ENCODE data around the gene CPLANE1. TPM values are rescaled to one million over a fixed set of nuclear protein-coding genes. Genes with fewer than 3 reads are reported as not detected.

CPLANE1 gene
- total RNA-seq, 1 donor from 2014 or later = 13.1 TPM

- intact Hi-C loops (cut with DNase I) = no loop called here
- no peak for DNase-seq (ENCODE audit: low spot score in 2 of 2)
- Histone ChIP-seq H3K4me1 (no peaks in the 10 kb centered on the region), H3K36me3 (peaks cover 66 to 95% of the 10 kb centered on the region in 2 donors), H3K27ac (no peak overlapping the region), H3K4me3 (no peak overlapping the region), H3K9me3 (no peaks in the 10 kb centered on the region), H3K27me3 (no peaks in the 10 kb centered on the region)
- TF ChIP-seq CTCF (IDR thresholded peaks at IDR 0.05) = no peak
These were observed 74.2 kb downstream of the CPLANE1 start for GRCh38 chr5:37174928-37175327.

GRCh38 chr5:37172957-37173356 lies 76.2 kb downstream of the CPLANE1 start:
- DNase-seq (ENCODE audit: low spot score in 2 of 2) = no peak
- Histone ChIP-seq H3K36me3 (peaks cover 69 to 98% of the 10 kb centered on the region in 2 donors), H3K27me3 (no peaks in the 10 kb centered on the region), H3K27ac (no peak overlapping the region), H3K9me3 (no peaks in the 10 kb centered on the region), H3K4me3 (no peak overlapping the region), H3K4me1 (no peaks in the 10 kb centered on the region)
- TF ChIP-seq CTCF (IDR thresholded peaks at IDR 0.05) = no peak
- intact Hi-C loops (cut with DNase I) = no loop called here

GRCh38 chr5:37170856-37171255 lies 78.3 kb downstream of the CPLANE1 start:
- H3K9me3 ChIP-seq = no peaks in the 10 kb centered on the region
- H3K27me3 ChIP-seq = no peaks in the 10 kb centered on the region
- no peak overlapping the region for H3K4me3 ChIP-seq
- intact Hi-C loops (cut with DNase I) = no loop called here
- H3K27ac ChIP-seq = no peak overlapping the region
- H3K36me3 ChIP-seq = peaks cover 66 to 93% of the 10 kb centered on the region in 2 donors
- DNase-seq (ENCODE audit: low spot score in 2 of 2) = no peak
- no peak for TF ChIP-seq CTCF (IDR thresholded peaks at IDR 0.05)
- H3K4me1 ChIP-seq = no peaks in the 10 kb centered on the region

- peaks cover 50 to 56% of the 10 kb centered on the region in 2 donors for H3K36me3 ChIP-seq
- no peaks in the 10 kb centered on the region for H3K27me3 ChIP-seq
- no peaks in the 10 kb centered on the region for H3K4me1 ChIP-seq
- no peak overlapping the region for H3K4me3 ChIP-seq
- no peak overlapping the region for H3K27ac ChIP-seq
- intact Hi-C loops (cut with DNase I) = no loop called here
- no peak for TF ChIP-seq CTCF (IDR thresholded peaks at IDR 0.05)
- H3K9me3 ChIP-seq = no peaks in the 10 kb centered on the region
- no peak for DNase-seq (ENCODE audit: low spot score in 2 of 2)
These were observed 83.0 kb downstream of the CPLANE1 start for GRCh38 chr5:37166197-37166596.

- TF ChIP-seq CTCF (IDR thresholded peaks at IDR 0.05) = no peak
- Histone ChIP-seq H3K4me1 (no peaks in the 10 kb centered on the region), H3K36me3 (peaks cover 46 to 51% of the 10 kb centered on the region in 2 donors), H3K27ac (no peak overlapping the region), H3K27me3 (no peaks in the 10 kb centered on the region), H3K9me3 (no peaks in the 10 kb centered on the region), H3K4me3 (no peak overlapping the region)
- no peak for DNase-seq (ENCODE audit: low spot score in 2 of 2)
- intact Hi-C loops (cut with DNase I) = no loop called here
These were observed 83.4 kb downstream of the CPLANE1 start for GRCh38 chr5:37165761-37166160.

GRCh38 chr5:37153661-37154060 lies 95.5 kb downstream of the CPLANE1 start:
- Histone ChIP-seq H3K27me3 (no peaks in the 10 kb centered on the region), H3K36me3 (peaks cover 57 to 68% of the 10 kb centered on the region in 2 donors), H3K27ac (no peak overlapping the region), H3K4me3 (no peak overlapping the region), H3K9me3 (no peaks in the 10 kb centered on the region), H3K4me1 (no peaks in the 10 kb centered on the region)
- no peak for DNase-seq (ENCODE audit: low spot score in 2 of 2)
- intact Hi-C loops (cut with DNase I) = no loop called here
- no peak for TF ChIP-seq CTCF (IDR thresholded peaks at IDR 0.05)

Data from ascending aorta (tissue), 2 donors.